ENCODE measurements around the gene FILIP1. TPM values are rescaled to one million over a fixed set of nuclear protein-coding genes. Genes with fewer than 3 reads are reported as not detected.

Gene FILIP1
- total RNA-seq, 1 experiment from 2014 or later = not detected

DNA sequence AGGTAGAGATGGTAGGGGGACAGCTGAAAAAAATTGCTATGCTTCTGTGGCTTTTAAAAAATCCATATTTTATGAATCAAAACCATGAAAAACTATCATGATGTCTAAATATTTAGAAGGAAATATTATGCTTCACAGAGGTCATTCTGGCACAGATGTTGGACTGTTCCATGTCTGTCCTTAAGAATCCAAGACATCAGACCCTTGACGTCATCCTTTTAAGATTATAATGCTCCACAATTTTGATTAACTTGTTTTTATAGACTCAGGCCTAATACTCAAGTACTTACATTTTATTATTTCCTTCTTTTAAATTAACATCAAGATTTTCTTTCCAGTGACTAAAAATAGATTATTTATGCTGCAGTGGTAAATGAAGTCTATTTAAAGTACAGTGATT, 29.7 kb downstream of the FILIP1 start:
- no peak overlapping the region for H3K4me3 ChIP-seq (ENCODE audit: low read length)
- ATAC-seq (no peak), DNase-seq (no peak)
- H2AFZ ChIP-seq (ENCODE audit: low read length) = no peak overlapping the region
- H3K4me2 ChIP-seq (ENCODE audit: low read length) = no peak overlapping the region
- H3K4me1 ChIP-seq (ENCODE audit: insufficient read depth, low read length) = no peaks in the 10 kb centered on the region
- H3K9me3 ChIP-seq (ENCODE audit: low read length) = no peaks in the 10 kb centered on the region
- H3K9me2 ChIP-seq (replicated peaks; ENCODE audit: low read length) = no peaks in the 10 kb centered on the region
- no TSS peak for BruUV-seq (replicated peaks)
- no peaks in the 10 kb centered on the region for H4K20me1 ChIP-seq (ENCODE audit: low read length)
- ChIA-PET POLR2A (ENCODE audit: unreplicated experiment) (no interaction called here), CTCF (no interaction called here)
- H3K79me2 ChIP-seq (ENCODE audit: low read length) = no peaks in the 10 kb centered on the region
- no peak overlapping the region for H3K27ac ChIP-seq (ENCODE audit: low read length)
- TF ChIP-seq CTCF (conservative IDR thresholded peaks at IDR 0.05; ENCODE audit: low read depth, low read length) (no peak), EZH2 (IDR thresholded peaks at IDR 0.05; ENCODE audit: low read length, unreplicated experiment) (no peak), EZH2phosphoT487 (IDR thresholded peaks at IDR 0.05; ENCODE audit: borderline replicate concordance, low read length) (no peak)
- no peaks in the 10 kb centered on the region for H3K36me3 ChIP-seq (ENCODE audit: low read depth, low read length)
- no peaks in the 10 kb centered on the region for H3K27me3 ChIP-seq (ENCODE audit: low read length)
- H3K9ac ChIP-seq (ENCODE audit: low read length) = no peak overlapping the region
- H3F3A ChIP-seq (ENCODE audit: low read length, unreplicated experiment) = no peaks in the 10 kb centered on the region
- intact Hi-C loops (cut with micrococcal nuclease) = no loop called here

DNA sequence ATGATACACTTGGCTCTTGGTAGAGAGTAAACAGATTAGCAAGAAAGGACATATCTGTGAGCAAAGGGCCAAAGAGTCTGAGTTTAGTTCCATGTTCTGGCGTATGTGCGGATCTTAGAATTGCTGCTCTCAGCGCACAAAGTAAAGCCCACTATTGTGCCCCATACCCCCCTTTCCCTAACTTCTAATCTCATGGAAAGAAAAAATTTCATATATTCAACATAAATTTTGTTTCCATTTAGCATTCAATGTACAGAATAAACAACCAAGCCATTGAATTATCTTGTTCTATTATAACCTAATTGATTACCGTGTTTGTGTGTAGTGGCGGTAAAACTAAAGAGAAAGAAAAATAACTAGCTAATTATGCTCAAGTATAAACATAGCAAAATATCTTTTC, 30.5 kb downstream of the FILIP1 start:
- no peak overlapping the region for H3K9ac ChIP-seq (ENCODE audit: low read length)
- no peaks in the 10 kb centered on the region for H3K79me2 ChIP-seq (ENCODE audit: low read length)
- POLR2A ChIA-PET (ENCODE audit: unreplicated experiment) = interaction anchor here (0.6 kb wide), 1 partner anchor 43 kb away, joined by 4 read pairs; no protein-coding TSS in a partner anchor
- TF ChIP-seq EZH2phosphoT487 (IDR thresholded peaks at IDR 0.05; ENCODE audit: borderline replicate concordance, low read length) = no peak
- TF ChIP-seq CTCF (conservative IDR thresholded peaks at IDR 0.05; ENCODE audit: low read depth, low read length) = no peak
- TF ChIP-seq EZH2 (IDR thresholded peaks at IDR 0.05; ENCODE audit: low read length, unreplicated experiment) = no peak
- no peaks in the 10 kb centered on the region for H3K9me2 ChIP-seq (replicated peaks; ENCODE audit: low read length)
- no TSS peak for BruUV-seq (replicated peaks)
- no peak for DNase-seq
- H3K27ac ChIP-seq (ENCODE audit: low read length) = no peak overlapping the region
- H3K27me3 ChIP-seq (ENCODE audit: low read length) = no peaks in the 10 kb centered on the region
- no peaks in the 10 kb centered on the region for H3K9me3 ChIP-seq (ENCODE audit: low read length)
- H3K4me2 ChIP-seq (ENCODE audit: low read length) = no peak overlapping the region
- no peak for ATAC-seq
- no peaks in the 10 kb centered on the region for H3K36me3 ChIP-seq (ENCODE audit: low read depth, low read length)
- no peaks in the 10 kb centered on the region for H3K4me1 ChIP-seq (ENCODE audit: insufficient read depth, low read length)
- intact Hi-C loops (cut with micrococcal nuclease) = no loop called here
- H3F3A ChIP-seq (ENCODE audit: low read length, unreplicated experiment) = no peaks in the 10 kb centered on the region
- no peaks in the 10 kb centered on the region for H4K20me1 ChIP-seq (ENCODE audit: low read length)
- H3K4me3 ChIP-seq (ENCODE audit: low read length) = no peak overlapping the region
- CTCF ChIA-PET = no interaction called here
- no peak overlapping the region for H2AFZ ChIP-seq (ENCODE audit: low read length)

- Histone ChIP-seq H3K9ac (ENCODE audit: low read length) (no peak overlapping the region), H3K9me3 (ENCODE audit: low read length) (no peaks in the 10 kb centered on the region), H3K36me3 (ENCODE audit: low read depth, low read length) (no peaks in the 10 kb centered on the region), H3K27ac (ENCODE audit: low read length) (no peak overlapping the region), H3K9me2 (replicated peaks; ENCODE audit: low read length) (no peaks in the 10 kb centered on the region), H3K4me2 (ENCODE audit: low read length) (no peak overlapping the region), H3F3A (ENCODE audit: low read length, unreplicated experiment) (no peaks in the 10 kb centered on the region), H3K4me3 (ENCODE audit: low read length) (no peak overlapping the region), H2AFZ (ENCODE audit: low read length) (no peak overlapping the region), H3K4me1 (ENCODE audit: insufficient read depth, low read length) (no peaks in the 10 kb centered on the region), H4K20me1 (ENCODE audit: low read length) (no peaks in the 10 kb centered on the region), H3K79me2 (ENCODE audit: low read length) (no peaks in the 10 kb centered on the region), H3K27me3 (ENCODE audit: low read length) (no peaks in the 10 kb centered on the region)
- TF ChIP-seq EZH2phosphoT487 (IDR thresholded peaks at IDR 0.05; ENCODE audit: borderline replicate concordance, low read length) (no peak), CTCF (conservative IDR thresholded peaks at IDR 0.05; ENCODE audit: low read depth, low read length) (no peak), EZH2 (IDR thresholded peaks at IDR 0.05; ENCODE audit: low read length, unreplicated experiment) (no peak)
- ATAC-seq = no peak
- BruUV-seq (replicated peaks) = no TSS peak
- intact Hi-C loops (cut with micrococcal nuclease) = loop anchor here (1.0 kb wide), 1 partner anchor 14 kb away; no protein-coding TSS in a partner anchor
- ChIA-PET CTCF (no interaction called here), POLR2A (ENCODE audit: unreplicated experiment) (no interaction called here)
- DNase-seq = no peak
These were observed 32.9 kb downstream of the FILIP1 start for GRCh38 chr6:75460681-75461080.
